HG03097 (cell line): ENCODE measurements around the gene TIPARP.

Source experiments
- ATAC-seq: cut with Tn5 transposase; IDR thresholded peaks from one replicate; pipeline ENCODE4 v1.9.1; 2021; ENCODE audit not compliant: unreplicated experiment, low FRiP score

TIPARP gene, protein sequence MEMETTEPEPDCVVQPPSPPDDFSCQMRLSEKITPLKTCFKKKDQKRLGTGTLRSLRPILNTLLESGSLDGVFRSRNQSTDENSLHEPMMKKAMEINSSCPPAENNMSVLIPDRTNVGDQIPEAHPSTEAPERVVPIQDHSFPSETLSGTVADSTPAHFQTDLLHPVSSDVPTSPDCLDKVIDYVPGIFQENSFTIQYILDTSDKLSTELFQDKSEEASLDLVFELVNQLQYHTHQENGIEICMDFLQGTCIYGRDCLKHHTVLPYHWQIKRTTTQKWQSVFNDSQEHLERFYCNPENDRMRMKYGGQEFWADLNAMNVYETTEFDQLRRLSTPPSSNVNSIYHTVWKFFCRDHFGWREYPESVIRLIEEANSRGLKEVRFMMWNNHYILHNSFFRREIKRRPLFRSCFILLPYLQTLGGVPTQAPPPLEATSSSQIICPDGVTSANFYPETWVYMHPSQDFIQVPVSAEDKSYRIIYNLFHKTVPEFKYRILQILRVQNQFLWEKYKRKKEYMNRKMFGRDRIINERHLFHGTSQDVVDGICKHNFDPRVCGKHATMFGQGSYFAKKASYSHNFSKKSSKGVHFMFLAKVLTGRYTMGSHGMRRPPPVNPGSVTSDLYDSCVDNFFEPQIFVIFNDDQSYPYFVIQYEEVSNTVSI

DNA sequence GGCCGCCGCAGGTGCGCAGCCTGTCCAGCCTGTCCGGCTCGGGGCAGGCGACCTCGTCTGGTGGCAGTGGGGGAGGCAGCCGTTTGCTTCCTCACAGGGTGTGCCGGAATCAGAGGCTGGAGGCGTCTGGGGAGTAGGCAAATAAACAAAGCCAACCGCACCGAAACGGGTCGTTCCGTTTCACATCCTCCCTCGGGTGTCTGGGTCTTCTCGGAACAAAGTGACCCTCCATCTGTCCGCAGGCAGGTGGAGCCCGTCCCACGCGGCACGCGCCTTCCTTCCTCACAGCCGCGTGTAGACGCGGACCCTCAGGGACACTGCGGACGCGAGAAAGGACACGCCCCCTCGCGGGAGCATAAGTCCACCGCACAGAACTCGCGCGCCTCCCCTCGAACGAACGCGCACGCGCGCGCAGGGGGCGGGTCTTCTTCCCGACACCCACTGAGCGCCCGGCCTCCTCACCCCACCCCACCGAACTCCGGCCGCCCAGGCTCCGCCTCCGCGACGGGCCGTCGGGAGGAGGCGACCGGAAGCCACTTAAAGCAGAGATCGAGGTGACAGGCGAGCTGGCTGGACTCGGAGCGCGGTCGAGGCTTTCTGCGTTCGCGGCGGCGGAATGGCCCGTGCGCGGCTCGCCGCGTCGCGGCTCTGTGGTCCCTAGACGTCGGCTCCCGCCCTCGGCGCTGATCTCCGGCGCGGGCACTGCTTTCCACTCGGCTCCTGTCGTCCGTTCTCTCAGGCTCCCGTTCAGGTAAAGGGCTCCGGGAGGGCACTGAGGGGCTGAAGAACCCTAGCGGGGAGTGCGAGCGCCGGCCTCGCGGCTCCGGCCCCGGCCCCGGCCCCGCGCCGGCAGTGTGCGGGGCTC lies at the start of gene TIPARP:
TIPARP (plus strand) TSS at position 545 of the 865 bp plus-strand sequence. CDS start 3,108 bp downstream, outside the sequence.
- ATAC-seq, result peak; percentile 84

DNA sequence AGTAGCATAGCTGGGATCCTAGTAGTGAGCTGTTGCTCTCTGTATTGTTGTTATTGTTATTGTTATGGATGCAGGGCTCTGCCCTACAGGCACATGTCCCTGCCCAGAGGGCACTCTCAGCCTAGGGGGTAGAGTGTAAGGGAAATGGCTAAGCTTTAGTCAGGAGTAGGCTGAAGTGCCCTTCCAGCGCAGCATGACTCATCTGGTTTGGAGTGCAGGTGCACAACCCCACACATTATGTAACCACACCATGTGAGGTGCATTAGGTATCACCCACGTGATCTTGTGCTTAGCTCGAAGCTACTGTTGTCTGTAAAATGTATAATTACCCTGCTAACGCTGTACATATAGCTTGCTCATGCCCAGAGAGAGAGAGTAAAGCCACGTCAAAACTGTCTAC lies 48.3 kb upstream of the TIPARP start:
- no peak for ATAC-seq

DNA sequence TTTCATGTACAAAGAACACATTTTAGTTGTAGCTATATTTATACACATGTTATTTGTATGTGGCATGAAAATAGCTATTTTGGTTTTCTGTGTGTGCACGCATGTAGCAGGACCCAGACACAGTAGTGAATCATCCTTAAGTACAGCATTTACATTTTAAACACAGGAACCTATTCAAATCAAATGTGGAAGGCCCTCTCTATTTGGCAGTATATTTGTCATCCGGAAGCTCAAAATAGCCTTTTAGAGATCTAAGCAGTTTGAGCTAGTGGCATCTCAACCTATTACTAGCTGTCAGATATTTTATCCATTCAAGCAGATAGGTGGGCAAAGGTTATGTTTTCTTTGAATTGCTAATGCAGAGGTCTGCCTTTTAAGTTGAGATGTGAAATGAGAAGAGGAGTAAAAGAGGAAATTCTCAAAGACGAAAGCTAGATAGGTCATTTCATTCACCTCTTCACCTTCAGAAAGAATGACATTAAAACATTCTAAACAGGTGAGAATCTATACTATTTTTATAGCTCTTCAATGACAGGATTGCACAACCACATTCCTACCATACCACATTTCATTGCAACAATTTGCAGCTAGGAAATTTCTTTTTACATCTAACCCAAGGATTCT lies 46.3 kb upstream of the TIPARP start:
- no peak for ATAC-seq

DNA sequence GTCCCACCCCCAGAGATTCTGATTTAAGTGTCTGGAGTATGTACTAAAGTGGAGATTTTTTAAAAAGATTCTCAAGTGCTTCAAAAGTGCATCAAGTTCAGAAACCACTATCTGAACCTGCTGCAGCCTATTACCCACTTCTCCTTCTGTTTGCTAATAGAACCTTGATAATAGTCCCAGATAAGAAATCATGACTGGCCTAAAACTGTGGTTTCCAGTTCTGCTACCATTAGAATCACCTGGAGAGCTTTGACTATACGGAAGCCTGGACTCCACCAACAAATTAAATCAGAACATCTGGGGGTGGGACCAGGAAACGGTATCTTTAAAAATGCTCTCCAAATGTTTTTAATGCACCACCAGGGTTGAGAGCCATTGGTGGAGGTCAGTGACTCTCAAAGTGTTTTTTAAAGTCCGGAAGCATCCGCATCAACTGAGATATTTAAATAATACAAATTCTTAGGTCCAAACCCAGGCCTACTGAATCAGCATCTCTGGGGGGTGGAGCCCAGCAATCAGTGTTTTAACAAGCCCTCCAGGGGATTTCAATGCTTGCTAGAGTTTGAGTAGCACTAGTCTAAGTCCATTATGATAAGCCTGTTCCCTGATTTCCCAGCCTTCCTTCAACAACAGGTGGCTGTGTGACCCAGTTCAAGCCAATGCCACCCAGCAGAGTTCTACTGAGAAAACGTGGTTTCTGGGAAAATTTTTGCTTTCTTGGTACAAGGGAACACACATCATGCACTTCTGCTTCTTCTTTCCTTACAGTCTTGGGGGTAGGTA lies 45.4 kb upstream of the TIPARP start:
- no peak for ATAC-seq

DNA sequence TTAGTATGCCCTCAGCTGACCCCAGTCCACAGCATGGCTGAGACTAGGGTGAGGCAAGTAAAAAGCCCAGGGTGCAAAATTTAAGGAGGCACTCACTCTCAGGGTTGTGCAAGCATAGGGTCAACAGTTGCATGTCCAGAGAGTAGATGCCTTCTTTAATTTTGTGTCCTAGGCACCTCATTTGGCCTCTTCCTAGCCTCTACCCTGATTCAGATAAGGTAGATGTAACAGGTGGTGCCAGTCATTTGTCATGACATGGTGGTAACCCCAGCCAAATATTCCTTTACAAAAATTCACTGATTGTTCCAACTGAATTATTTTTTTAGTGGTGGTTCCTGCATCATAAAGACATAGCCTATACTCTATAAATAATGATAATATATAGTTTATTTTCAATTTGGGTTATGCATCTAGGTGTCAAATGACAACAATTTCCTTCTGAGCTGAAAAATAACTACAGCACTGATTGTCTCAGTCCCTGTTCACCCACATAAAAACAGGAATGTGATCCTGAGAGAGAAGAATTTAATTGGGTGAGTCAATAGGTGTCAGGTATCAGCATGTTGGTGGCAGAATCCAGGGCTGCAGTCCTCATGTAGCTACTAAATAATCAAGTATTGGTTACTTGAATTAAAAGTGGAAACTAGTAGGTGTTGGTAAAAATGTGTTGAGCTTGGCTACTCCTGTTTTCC lies 44.2 kb upstream of the TIPARP start:
- ATAC-seq, result no peak

- no peak for ATAC-seq
These were observed 43.7 kb upstream of the TIPARP start for GRCh38 chr3:156630773-156631093.

- ATAC-seq, result no peak
These were observed 43.1 kb upstream of the TIPARP start for GRCh38 chr3:156631323-156631722.

GRCh38 chr3:156632601-156633000 lies 41.8 kb upstream of the TIPARP start:
- no peak for ATAC-seq

DNA sequence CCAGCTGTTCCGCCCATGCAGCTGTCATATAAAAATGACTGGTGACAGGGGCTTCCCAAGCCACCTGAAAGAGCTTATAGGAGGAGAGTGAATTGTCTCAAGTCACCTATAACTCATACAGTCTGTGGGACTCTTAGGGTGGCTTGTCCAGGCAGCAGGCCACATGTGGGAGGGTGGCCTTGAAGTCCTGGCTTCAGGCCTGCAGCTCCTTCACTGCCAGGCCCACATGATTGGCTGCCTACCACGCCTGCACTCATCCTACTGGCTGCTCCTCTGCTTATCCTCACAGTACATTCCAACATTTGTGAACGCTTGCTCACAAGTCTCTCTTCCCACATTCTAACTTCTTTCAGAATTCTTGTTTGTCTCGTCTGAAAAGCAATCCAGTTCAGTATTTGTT lies 41.1 kb upstream of the TIPARP start:
- no peak for ATAC-seq

DNA sequence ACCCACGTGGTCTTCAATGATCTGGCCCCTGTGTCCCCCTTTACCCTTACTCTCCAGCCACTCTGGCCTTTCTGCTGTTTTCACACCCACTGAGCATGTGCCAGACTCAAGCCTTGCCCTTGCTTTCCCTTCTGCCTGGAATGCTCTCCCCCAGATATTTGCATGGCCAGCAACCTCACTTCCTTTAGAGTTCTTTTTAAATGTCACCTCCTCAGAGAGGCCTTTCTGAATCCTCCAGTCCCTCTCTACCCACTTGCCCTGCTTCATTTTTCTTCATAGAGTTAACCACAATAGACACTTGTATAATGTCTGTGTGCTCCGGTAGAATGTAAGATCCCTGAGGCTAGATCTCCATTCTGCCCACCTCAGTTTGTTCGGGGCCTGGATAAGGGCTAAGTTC lies 39.4 kb upstream of the TIPARP start:
- no peak for ATAC-seq

- no peak for ATAC-seq
These were observed 38.4 kb upstream of the TIPARP start for GRCh38 chr3:156635973-156636372.

GRCh38 chr3:156637480-156638022 lies 36.8 kb upstream of the TIPARP start:
- no peak for ATAC-seq

GRCh38 chr3:156638271-156638670 lies 36.1 kb upstream of the TIPARP start:
- ATAC-seq, result no peak

GRCh38 chr3:156639414-156640023 lies 34.9 kb upstream of the TIPARP start:
- no peak for ATAC-seq

- ATAC-seq, result no peak
These were observed 32.8 kb upstream of the TIPARP start for GRCh38 chr3:156641618-156641975.

DNA sequence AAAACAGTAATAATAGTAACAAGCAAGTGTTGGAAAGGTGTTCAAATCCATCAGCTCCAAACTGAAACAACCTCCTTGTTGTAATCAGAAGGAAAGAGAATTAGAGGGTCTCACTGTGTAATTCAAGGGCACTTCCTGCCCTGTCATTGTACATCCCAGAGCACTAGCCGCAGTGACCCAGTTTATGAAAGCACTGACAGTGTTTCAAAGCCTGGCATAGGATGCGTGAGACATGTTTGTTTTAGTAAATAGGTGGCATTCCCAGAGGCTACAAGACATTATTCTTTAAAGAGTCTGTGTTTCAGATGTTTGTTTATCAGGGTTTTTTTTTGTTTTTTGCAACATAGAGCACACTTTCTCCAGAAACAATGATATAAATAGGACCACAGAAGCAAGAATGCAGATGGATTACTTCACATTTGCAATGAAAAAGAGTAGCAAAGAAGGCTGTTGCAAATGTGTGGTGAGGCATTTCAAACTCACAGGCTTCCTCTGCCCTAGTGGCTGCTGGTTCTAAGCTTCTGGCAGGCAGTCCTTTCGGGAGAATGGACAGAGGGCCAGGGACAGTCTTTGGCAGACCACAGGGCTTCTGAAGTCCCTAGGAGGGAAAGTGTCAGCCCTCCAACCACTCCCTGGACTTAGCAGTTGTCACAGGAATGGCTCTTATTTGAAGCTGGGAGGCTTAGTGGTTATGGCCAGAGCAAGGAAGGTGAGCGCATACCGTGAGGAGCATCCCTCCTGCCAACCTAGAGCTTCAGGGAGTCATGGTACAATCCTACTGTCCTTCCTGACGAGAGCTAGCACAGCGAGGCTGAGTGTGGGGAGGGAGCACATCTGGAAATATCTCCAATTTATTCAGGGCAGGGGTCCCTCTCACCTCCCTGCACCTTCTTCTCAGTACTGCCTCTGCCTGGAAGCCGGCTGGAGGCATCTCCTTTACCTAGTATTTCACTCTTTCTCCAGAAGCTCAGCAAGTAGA lies 31.4 kb upstream of the TIPARP start:
- ATAC-seq, result peak; percentile 3

DNA sequence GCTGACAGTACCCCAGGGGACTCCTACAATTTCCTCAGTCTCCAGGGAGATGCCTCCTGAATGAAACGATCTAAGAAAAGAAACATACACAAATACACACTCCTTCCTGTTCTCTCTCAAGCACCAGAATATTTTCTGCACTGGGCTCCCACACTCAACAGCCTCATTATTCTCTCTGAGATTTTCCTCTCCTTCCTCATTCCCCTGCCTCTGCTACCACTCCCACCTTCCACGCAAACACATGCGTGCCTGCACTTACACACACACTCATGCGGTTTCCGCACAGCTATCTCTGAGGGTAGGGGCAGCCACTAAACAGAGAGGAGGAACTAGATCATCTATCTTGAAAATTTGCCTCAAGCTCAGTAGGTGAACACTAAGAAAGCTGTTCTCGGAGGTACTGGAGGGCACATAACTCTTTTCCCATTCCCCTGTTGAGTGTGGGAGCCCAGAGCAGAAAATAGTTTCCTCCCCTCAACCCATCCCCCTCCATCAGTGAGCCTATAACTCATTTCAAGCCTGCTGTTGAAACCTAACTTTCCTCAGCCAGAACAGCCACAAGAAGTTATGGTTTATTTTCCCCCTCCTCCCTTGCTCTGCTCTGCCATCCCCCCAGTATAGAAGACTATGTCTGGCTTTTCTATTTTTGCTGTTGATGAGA lies 30.5 kb upstream of the TIPARP start:
- ATAC-seq, result peak; percentile 77
